Mucosa of descending colon (tissue), 3 donors: ENCODE results near the gene KDM4C. TPM values are rescaled to one million over a fixed set of nuclear protein-coding genes. Genes with fewer than 3 reads are reported as not detected.

Experiments
- ATAC-seq: fragments of 200-7000 bp; cut with Tn5 transposase; one replicate; pipeline ENCODE4 v1.9.1; 2020; ENCODE audit warnings: mild to moderate bottlenecking, moderate library complexity
- DNase-seq, 3 donors: peaks; one replicate each; pipeline ENCODE4 v3.0.0-alpha.2; 2020
- H3K36me3 ChIP-seq: fragments of 200-600 bp; one replicate; pipeline ENCODE4 v1.8.0; 2021; ENCODE audit warnings: low read depth, mild to moderate bottlenecking
- H3K4me1 ChIP-seq: fragments of 200-600 bp; one replicate; pipeline ENCODE4 v1.8.0; 2021; ENCODE audit warnings: low read depth, mild to moderate bottlenecking
- H3K4me3 ChIP-seq: fragments of 200-600 bp; one replicate; pipeline ENCODE4 v1.8.0; 2021; ENCODE audit warnings: mild to moderate bottlenecking
- H3K9me3 ChIP-seq: fragments of 200-600 bp; one replicate; pipeline ENCODE4 v1.8.0; 2021; ENCODE audit warnings: mild to moderate bottlenecking
- intact Hi-C, 2 donors: fragments of 100-400 bp; cut with DNase I in 1 of 2; cut with micrococcal nuclease in 1 of 2; formaldehyde crosslinking; loops; one replicate each; pipeline versions ENCODE4 v1.11.0 to v1.11.1; 2022; cut with DNase I, micrococcal nuclease
- total RNA-seq, 3 donors: library from RNA; stranded (reverse); fragmentation: NEBNext Ultra II Directional in 2 of 3; extraction: Animal tissue kit (Norgen Biotek cat#: 25700) in 2 of 3; gene quantifications; one replicate each; pipeline versions ENCODE4 v1.2.1 to v1.2.4, GENCODE V29; 2021 to 2023
- TF ChIP-seq, protein P1 (sequence below): fragments of 200-600 bp; IDR thresholded peaks from one replicate; pipeline ENCODE4 v1.8.0; 2022; ENCODE audit warnings: antibody characterized with exemption, mild to moderate bottlenecking
- donor health status: DM: no; HTN: no; CAD: no; lungs with moderate emphysema.
- donor health status: DM: no; HTN: no; CAD: no.
- donor health status: DM: no; HTN: yes; CAD: no.

Gene KDM4C
- total RNA-seq, 3 donors from 2014 or later = 44.6 to 74.9 (median 50.9) TPM

DNA sequence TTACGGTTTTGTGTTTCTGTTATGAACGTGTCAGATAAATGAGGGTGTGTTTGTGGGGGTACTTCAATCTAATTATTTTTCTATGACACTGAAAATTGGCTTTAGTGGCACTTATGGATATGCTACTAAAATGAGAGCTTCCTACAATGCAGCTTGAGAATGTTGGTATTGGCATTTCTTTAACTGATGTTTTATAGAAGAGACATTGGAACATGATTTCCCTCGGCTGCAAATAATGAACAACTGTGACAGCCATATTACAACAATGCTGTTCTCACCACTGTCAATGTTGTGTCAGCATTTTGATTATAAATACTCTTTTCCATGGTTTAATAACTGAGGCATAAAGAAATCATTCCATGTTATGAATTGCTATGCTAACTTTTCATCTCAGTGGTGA is 279.4 kb downstream of the KDM4C start:
- Histone ChIP-seq H3K4me1 (no peaks in the 10 kb centered on the region), H3K36me3 (no peaks in the 10 kb centered on the region), H3K4me3 (no peak overlapping the region), H3K9me3 (no peaks in the 10 kb centered on the region)
- intact Hi-C loops = no loop called here
- TF ChIP-seq, protein P1, sequence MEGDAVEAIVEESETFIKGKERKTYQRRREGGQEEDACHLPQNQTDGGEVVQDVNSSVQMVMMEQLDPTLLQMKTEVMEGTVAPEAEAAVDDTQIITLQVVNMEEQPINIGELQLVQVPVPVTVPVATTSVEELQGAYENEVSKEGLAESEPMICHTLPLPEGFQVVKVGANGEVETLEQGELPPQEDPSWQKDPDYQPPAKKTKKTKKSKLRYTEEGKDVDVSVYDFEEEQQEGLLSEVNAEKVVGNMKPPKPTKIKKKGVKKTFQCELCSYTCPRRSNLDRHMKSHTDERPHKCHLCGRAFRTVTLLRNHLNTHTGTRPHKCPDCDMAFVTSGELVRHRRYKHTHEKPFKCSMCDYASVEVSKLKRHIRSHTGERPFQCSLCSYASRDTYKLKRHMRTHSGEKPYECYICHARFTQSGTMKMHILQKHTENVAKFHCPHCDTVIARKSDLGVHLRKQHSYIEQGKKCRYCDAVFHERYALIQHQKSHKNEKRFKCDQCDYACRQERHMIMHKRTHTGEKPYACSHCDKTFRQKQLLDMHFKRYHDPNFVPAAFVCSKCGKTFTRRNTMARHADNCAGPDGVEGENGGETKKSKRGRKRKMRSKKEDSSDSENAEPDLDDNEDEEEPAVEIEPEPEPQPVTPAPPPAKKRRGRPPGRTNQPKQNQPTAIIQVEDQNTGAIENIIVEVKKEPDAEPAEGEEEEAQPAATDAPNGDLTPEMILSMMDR = no peak
- no peak for ATAC-seq
- DNase-seq = no peak

DNA sequence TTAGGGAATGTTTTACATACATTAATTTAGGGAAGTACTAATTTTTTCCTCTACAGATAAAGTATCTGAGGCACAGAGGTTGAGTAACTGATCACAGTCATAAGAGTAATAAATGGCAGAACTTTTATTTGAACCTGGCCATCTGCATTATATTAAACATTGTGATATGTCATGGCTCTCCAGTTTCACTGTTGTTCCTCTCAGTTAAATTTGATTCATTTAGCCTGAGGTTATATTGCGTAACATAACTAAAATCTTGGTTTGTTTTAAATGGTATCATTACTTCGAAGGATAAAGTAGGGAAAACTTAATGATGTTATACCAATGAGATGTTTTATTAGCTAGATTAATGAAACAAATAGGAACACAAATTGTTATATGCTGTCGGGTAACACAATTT is 284.4 kb downstream of the KDM4C start:
- no peaks in the 10 kb centered on the region for H3K36me3 ChIP-seq
- H3K4me3 ChIP-seq = no peak overlapping the region
- H3K4me1 ChIP-seq = no peaks in the 10 kb centered on the region
- intact Hi-C loops = no loop called here
- H3K9me3 ChIP-seq = no peaks in the 10 kb centered on the region
- TF ChIP-seq, protein P1 = no peak
- no peak for DNase-seq
- ATAC-seq = no peak

DNA sequence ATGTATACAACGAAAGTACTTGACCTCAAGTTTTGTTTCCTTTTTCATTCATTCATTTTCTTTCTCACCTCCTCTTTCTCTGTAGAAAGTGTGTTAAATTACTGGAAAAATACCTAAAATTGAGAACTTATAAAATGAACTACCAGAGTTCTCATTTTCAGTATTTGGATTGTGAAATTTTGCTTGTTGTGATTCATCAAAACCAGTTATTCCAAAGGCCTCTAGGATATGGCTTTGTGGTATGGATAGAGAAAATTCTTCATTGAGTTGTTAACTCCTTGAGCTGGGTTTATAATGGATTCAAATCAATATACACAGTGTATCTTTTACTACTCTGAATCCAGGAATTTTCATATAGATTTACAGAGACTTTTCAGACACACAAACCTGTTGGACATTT is 287.6 kb downstream of the KDM4C start:
- intact Hi-C loops = no loop called here
- ATAC-seq (no peak), DNase-seq (no peak)
- Histone ChIP-seq H3K36me3 (no peaks in the 10 kb centered on the region), H3K9me3 (no peaks in the 10 kb centered on the region), H3K4me3 (no peak overlapping the region), H3K4me1 (no peaks in the 10 kb centered on the region)
- TF ChIP-seq, protein P1 = no peak

DNA sequence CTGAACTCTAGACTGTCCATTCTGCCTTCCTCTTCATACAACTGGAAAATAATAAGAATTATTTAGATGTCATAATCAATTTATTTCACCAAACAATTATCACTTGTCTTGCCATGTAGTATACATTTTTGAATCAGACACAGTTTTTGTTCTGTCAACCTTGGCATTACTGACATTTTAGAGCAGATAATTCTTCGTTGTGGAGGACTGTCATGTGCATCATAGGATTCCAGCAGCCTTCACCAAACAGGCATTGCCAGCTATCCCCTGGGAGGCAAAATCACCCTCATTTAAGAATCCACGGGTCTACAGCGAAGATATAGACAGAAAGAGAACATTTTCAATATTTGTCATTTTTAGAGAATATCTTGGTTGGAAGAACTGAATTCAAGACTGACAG is 293.9 kb downstream of the KDM4C start:
- H3K36me3 ChIP-seq = no peaks in the 10 kb centered on the region
- H3K4me1 ChIP-seq = no peaks in the 10 kb centered on the region
- no peak overlapping the region for H3K4me3 ChIP-seq
- DNase-seq = no peak
- TF ChIP-seq, protein P1 = no peak
- intact Hi-C loops = no loop called here
- H3K9me3 ChIP-seq = no peaks in the 10 kb centered on the region
- ATAC-seq = no peak

DNA sequence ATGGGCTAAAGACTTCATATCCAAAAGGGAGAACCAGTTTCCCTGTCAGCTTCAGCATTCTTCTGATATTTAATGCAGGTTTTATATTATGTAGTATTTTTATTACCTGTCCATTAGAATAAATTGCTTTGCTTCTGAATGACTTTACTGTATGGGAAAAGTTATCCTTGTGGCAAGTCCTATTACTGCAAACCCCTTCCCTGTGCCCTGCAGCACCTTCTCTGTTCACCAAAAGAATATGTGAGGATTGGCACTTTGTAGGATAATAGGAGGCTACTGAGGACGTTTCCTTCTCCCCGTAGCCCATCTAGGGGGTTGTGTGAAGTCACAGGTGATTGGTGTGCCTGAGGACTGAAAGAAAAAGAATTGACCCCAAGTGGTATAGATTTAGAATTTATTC is 296.1 kb downstream of the KDM4C start:
- H3K9me3 ChIP-seq = no peaks in the 10 kb centered on the region
- no peak for ATAC-seq
- no peak for DNase-seq
- TF ChIP-seq, protein P1 = no peak
- intact Hi-C loops = no loop called here
- no peak overlapping the region for H3K4me3 ChIP-seq
- H3K36me3 ChIP-seq = no peaks in the 10 kb centered on the region
- H3K4me1 ChIP-seq = no peaks in the 10 kb centered on the region
